ENCODE measurements around the gene TRAPPC11.

Gene TRAPPC11

DNA sequence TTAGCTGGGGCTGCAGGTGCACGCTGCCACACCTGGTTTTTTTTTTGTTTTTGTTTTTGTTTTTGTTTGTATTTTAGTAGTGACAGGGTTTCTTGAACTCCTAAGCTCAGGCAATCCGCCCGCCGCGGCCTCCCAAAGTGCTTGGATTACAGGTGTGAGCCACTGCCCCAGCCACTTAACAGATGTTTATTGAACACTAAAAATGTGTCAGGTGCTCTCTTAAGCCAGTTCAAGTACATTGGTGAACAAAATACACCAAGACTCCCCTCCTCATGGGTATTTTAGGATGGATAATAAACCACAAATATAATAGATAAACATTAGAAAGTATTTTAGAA is 69.9 kb downstream of the TRAPPC11 start:
- Histone ChIP-seq H3K4me1 (ENCODE audit: control insufficient read depth, insufficient read depth, low read length) (no peaks in the 10 kb centered on the region), H3K4me3 (ENCODE audit: low read length) (no peak overlapping the region), H3K36me3 (ENCODE audit: control insufficient read depth, insufficient read depth, low read length) (no peaks in the 10 kb centered on the region), H3K27me3 (ENCODE audit: control insufficient read depth, insufficient read depth, low read length) (no peaks in the 10 kb centered on the region), H3K9ac (ENCODE audit: low read length) (no peak overlapping the region), H3K27ac (ENCODE audit: low read depth, low read length) (no peak overlapping the region)

GRCh38 chr4:183729430-183730328 is 70.6 kb downstream of the TRAPPC11 start:
- no peaks in the 10 kb centered on the region for H3K27me3 ChIP-seq (ENCODE audit: control insufficient read depth, insufficient read depth, low read length)
- H3K36me3 ChIP-seq (ENCODE audit: control insufficient read depth, insufficient read depth, low read length): no peaks in the 10 kb centered on the region
- no peaks in the 10 kb centered on the region for H3K4me1 ChIP-seq (ENCODE audit: control insufficient read depth, insufficient read depth, low read length)
- no peak overlapping the region for H3K27ac ChIP-seq (ENCODE audit: low read depth, low read length)
- no peak overlapping the region for H3K4me3 ChIP-seq (ENCODE audit: low read length)
- no peak overlapping the region for H3K9ac ChIP-seq (ENCODE audit: low read length)

DNA sequence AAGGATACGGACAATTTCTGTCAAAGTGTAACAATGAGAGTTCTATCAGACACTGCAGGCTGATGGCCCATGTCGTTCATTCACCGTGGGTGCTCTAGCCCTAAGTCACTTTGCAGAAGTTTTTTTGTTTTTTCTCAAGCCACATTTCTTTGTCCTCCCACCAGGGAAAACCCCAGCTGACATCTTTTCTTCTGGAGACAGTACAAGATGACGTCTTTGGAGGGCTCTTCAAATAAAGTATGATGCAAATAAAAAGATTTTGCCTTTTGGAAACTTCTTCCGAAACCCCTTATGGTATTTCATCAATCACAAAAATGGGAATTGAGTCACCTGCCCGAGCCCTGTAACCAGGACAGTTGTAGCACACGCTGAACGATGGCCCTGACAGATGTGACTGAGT is 73.2 kb downstream of the TRAPPC11 start:
- H3K36me3 ChIP-seq (ENCODE audit: control insufficient read depth, insufficient read depth, low read length): no peaks in the 10 kb centered on the region
- no peak overlapping the region for H3K9ac ChIP-seq (ENCODE audit: low read length)
- no peak overlapping the region for H3K27ac ChIP-seq (ENCODE audit: low read depth, low read length)
- no peak overlapping the region for H3K4me3 ChIP-seq (ENCODE audit: low read length)
- H3K27me3 ChIP-seq (ENCODE audit: control insufficient read depth, insufficient read depth, low read length): no peaks in the 10 kb centered on the region
- H3K4me1 ChIP-seq (ENCODE audit: control insufficient read depth, insufficient read depth, low read length): no peaks in the 10 kb centered on the region

DNA sequence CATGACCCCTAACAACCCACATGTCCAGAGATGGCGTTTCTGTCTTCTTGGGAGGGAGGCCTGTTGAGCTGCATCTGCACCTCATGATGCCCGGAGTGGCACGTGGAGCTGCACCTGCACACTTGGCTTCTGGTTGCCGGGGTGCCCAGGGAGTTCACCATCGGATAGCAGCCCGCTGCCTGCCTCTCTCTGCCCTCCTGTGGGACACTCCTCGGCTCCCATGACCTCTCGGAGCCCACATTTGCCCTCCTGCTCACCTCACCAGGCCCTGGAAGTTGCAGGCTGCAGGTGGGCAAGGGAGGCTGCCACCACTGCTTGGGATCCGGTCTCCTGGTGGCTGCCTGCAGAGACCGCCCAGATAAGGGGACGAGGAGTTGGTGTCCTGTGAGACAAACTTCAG is 74.1 kb downstream of the TRAPPC11 start:
- no peaks in the 10 kb centered on the region for H3K4me1 ChIP-seq (ENCODE audit: control insufficient read depth, insufficient read depth, low read length)
- no peak overlapping the region for H3K9ac ChIP-seq (ENCODE audit: low read length)
- H3K27ac ChIP-seq (ENCODE audit: low read depth, low read length): no peak overlapping the region
- H3K27me3 ChIP-seq (ENCODE audit: control insufficient read depth, insufficient read depth, low read length): no peaks in the 10 kb centered on the region
- H3K4me3 ChIP-seq (ENCODE audit: low read length): no peak overlapping the region
- H3K36me3 ChIP-seq (ENCODE audit: control insufficient read depth, insufficient read depth, low read length): no peaks in the 10 kb centered on the region

DNA sequence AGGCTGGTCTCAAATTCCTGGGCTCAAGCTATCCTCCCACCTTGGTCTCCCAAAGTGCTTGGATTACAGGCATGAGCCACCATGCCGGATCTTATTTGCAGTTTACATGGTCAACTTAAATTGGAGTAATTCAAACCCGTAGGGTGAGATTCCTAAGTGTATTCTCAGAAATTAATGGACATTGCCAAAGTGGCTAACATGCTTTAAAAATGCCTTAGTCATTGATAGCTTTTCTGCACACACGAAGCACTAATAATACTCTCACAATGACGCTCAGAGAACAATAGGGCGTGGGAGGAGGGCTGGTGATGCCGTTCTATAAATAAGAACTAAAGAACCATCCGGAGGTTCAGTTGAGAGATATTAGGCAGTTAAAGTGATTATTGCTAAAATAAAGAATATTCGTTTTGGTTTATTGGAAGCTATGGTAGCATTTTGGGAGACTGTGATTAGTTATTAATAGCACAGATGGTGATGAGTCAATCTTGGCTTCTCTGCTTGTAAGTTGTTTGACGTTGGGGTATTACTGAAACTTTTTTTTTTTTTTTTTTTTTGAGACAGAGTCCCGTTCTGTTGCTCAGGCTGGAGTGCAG is 79.1 kb downstream of the TRAPPC11 start:
- no peak overlapping the region for H3K9ac ChIP-seq (ENCODE audit: low read length)
- no peaks in the 10 kb centered on the region for H3K4me1 ChIP-seq (ENCODE audit: control insufficient read depth, insufficient read depth, low read length)
- H3K27me3 ChIP-seq (ENCODE audit: control insufficient read depth, insufficient read depth, low read length): no peaks in the 10 kb centered on the region
- H3K4me3 ChIP-seq (ENCODE audit: low read length): no peak overlapping the region
- H3K27ac ChIP-seq (ENCODE audit: low read depth, low read length): no peak overlapping the region
- no peaks in the 10 kb centered on the region for H3K36me3 ChIP-seq (ENCODE audit: control insufficient read depth, insufficient read depth, low read length)

DNA sequence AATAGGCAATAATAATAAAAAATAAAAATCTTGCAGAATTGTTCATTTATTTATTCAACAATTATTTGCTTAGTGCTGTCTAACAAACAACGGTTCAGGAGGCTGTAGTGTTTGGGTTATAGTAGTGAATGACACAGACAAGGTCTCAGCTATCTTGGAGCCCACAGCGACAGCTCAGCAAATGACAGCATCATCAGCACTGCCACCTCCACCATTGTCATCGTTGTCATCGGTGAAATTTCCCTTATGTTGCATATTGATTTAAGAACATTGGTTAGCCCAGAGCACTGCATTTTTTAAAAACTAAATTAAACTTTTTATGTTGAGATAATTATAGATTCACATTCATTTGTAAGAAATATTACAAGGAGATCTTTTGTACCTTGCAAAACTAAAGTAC is 79.9 kb downstream of the TRAPPC11 start:
- Histone ChIP-seq H3K4me1 (ENCODE audit: control insufficient read depth, insufficient read depth, low read length) (no peaks in the 10 kb centered on the region), H3K36me3 (ENCODE audit: control insufficient read depth, insufficient read depth, low read length) (no peaks in the 10 kb centered on the region), H3K4me3 (ENCODE audit: low read length) (no peak overlapping the region)

GRCh38 chr4:183746305-183747229 is 87.5 kb downstream of the TRAPPC11 start:
- Histone ChIP-seq H3K27ac (ENCODE audit: low read depth, low read length) (no peak overlapping the region), H3K4me3 (ENCODE audit: low read length) (no peak overlapping the region)

More for the DNA sequence above, 79.9 kb downstream of the TRAPPC11 start:
- Histone ChIP-seq H3K27me3 (ENCODE audit: control insufficient read depth, insufficient read depth, low read length) (no peaks in the 10 kb centered on the region), H3K9ac (ENCODE audit: low read length) (no peak overlapping the region), H3K27ac (ENCODE audit: low read depth, low read length) (no peak overlapping the region)

DNA sequence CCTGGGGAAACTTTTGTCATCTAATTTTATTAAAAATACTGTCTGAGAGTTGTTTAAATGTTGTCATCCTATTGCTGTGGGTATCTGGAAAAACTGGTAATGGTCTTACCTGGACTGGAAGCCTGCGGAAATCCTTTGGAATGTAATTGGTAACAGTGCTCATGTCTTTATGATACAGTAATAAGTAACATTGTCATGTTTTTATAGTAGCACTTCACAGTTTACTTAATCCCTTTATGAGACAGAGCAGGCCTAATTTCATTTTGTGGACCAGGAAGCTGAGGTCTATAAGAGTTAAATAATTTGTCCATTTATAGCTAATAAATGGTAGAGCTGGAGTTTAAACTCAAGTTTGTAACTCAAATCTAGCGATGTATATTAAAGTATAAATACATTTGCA is 88.3 kb downstream of the TRAPPC11 start:
- Histone ChIP-seq H3K4me3 (ENCODE audit: low read length) (no peak overlapping the region), H3K27ac (ENCODE audit: low read depth, low read length) (no peak overlapping the region), H3K36me3 (ENCODE audit: control insufficient read depth, insufficient read depth, low read length) (no peaks in the 10 kb centered on the region), H3K27me3 (ENCODE audit: control insufficient read depth, insufficient read depth, low read length) (no peaks in the 10 kb centered on the region), H3K9ac (ENCODE audit: low read length) (no peak overlapping the region), H3K4me1 (ENCODE audit: control insufficient read depth, insufficient read depth, low read length) (peaks cover 13% of the 10 kb centered on the region)

More at GRCh38 chr4:183746305-183747229, 87.5 kb downstream of the TRAPPC11 start:
- Histone ChIP-seq H3K36me3 (ENCODE audit: control insufficient read depth, insufficient read depth, low read length) (no peaks in the 10 kb centered on the region), H3K4me1 (ENCODE audit: control insufficient read depth, insufficient read depth, low read length) (peaks cover 13% of the 10 kb centered on the region), H3K27me3 (ENCODE audit: control insufficient read depth, insufficient read depth, low read length) (no peaks in the 10 kb centered on the region), H3K9ac (ENCODE audit: low read length) (no peak overlapping the region)

DNA sequence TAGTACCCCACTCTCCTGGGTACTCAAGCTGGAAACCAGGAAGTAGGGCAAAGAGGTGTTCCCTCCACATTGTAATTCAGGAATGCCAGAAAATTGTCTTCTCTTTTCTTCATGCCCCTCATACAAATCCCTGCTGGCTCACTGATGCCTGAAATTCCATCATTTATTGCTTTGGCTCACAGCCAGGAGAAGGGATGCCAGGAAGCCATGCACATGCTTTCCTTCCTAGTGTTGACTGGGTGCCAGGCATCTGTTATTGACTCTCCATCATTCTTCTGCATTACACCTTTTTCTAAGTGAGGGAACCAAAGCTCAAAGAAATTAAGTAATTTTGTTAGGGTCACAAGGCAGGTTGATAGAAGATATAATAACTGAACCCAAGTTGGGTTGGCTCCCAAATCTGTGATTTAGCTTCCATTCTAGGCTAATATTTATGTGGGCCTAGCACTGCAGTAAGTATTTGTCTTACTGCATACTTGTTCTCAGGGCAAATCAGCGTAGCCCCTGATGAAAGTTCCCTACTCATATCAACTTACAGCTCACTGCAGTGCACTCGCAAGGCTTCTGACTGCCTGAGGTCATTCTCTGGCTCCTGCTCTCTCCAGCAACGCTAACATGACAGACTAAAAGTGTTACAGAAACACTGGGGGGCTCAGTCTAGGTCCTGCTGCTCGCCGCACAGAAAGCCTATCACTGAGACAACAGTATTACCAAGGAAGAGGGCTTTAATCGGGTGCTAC is 89.0 kb downstream of the TRAPPC11 start:
- no peak overlapping the region for H3K9ac ChIP-seq (ENCODE audit: low read length)
- peak overlapping the region; percentile 14 for H3K27ac ChIP-seq (ENCODE audit: low read depth, low read length)
- H3K4me1 ChIP-seq (ENCODE audit: control insufficient read depth, insufficient read depth, low read length): peaks cover 13% of the 10 kb centered on the region

GRCh38 chr4:183751106-183751505 is 92.0 kb downstream of the TRAPPC11 start:
- Histone ChIP-seq H3K4me1 (ENCODE audit: control insufficient read depth, insufficient read depth, low read length) (peaks cover 13% of the 10 kb centered on the region), H3K36me3 (ENCODE audit: control insufficient read depth, insufficient read depth, low read length) (no peaks in the 10 kb centered on the region), H3K9ac (ENCODE audit: low read length) (no peak overlapping the region), H3K27ac (ENCODE audit: low read depth, low read length) (no peak overlapping the region), H3K4me3 (ENCODE audit: low read length) (no peak overlapping the region), H3K27me3 (ENCODE audit: control insufficient read depth, insufficient read depth, low read length) (no peaks in the 10 kb centered on the region)

More for the DNA sequence above, 89.0 kb downstream of the TRAPPC11 start:
- no peaks in the 10 kb centered on the region for H3K36me3 ChIP-seq (ENCODE audit: control insufficient read depth, insufficient read depth, low read length)
- no peaks in the 10 kb centered on the region for H3K27me3 ChIP-seq (ENCODE audit: control insufficient read depth, insufficient read depth, low read length)
- H3K4me3 ChIP-seq (ENCODE audit: low read length): no peak overlapping the region

GRCh38 chr4:183755596-183755995 is 96.5 kb downstream of the TRAPPC11 start:
- no peak overlapping the region for H3K27ac ChIP-seq (ENCODE audit: low read depth, low read length)
- no peak overlapping the region for H3K4me3 ChIP-seq (ENCODE audit: low read length)
- H3K36me3 ChIP-seq (ENCODE audit: control insufficient read depth, insufficient read depth, low read length): no peaks in the 10 kb centered on the region
- no peaks in the 10 kb centered on the region for H3K27me3 ChIP-seq (ENCODE audit: control insufficient read depth, insufficient read depth, low read length)
- no peaks in the 10 kb centered on the region for H3K4me1 ChIP-seq (ENCODE audit: control insufficient read depth, insufficient read depth, low read length)
- no peak overlapping the region for H3K9ac ChIP-seq (ENCODE audit: low read length)

- no peaks in the 10 kb centered on the region for H3K27me3 ChIP-seq (ENCODE audit: control insufficient read depth, insufficient read depth, low read length)
- no peaks in the 10 kb centered on the region for H3K4me1 ChIP-seq (ENCODE audit: control insufficient read depth, insufficient read depth, low read length)
- H3K27ac ChIP-seq (ENCODE audit: low read depth, low read length): no peak overlapping the region
- H3K4me3 ChIP-seq (ENCODE audit: low read length): no peak overlapping the region
- no peak overlapping the region for H3K9ac ChIP-seq (ENCODE audit: low read length)
- no peaks in the 10 kb centered on the region for H3K36me3 ChIP-seq (ENCODE audit: control insufficient read depth, insufficient read depth, low read length)
These were observed 98.0 kb downstream of the TRAPPC11 start for GRCh38 chr4:183757060-183757459.
